Astrocyte of the spinal cord (primary cell): ENCODE results near the gene PCNX3.
"Not testable (repeated sequence)": the region's sequence is repeated elsewhere in the genome, so short reads cannot be mapped to it uniquely, and the experiment has no call there.

Source experiments
- DNase-seq: peaks from one replicate; pipeline ENCODE4 v3.0.0; 2011; ENCODE audit warnings: low read depth, low spot score
- H3K4me3 ChIP-seq: 2 replicates; pipeline ENCODE4 v1.5.1; 2011; ENCODE audit warnings: low read depth, mild to moderate bottlenecking, low read length, moderate library complexity
- CTCF ChIP-seq: IDR thresholded peaks from 2 replicates; pipeline ENCODE4 v1.5.1; 2012; ENCODE audit warnings: low read depth, mild to moderate bottlenecking, low read length, inconsistent platforms
- in situ Hi-C: cut with HindIII; loops from 2 replicates; pipeline ENCODE4 v1.10.0; 2017; ENCODE audit warnings: low sequenced_read_pairs

Gene PCNX3

GRCh38 chr11:65637794-65638419, 22.3 kb downstream of the PCNX3 start, which contains the start of gene SIPA1:
TSS of gene SIPA1 (plus strand) at chr11:65638101. CDS start at chr11:65640922, 2,821 bp downstream.
- peak; percentile 81 for TF ChIP-seq CTCF
- in situ Hi-C loops = no loop called here
- DNase-seq = peak; percentile 96
- H3K4me3 ChIP-seq = peak within 1 kb of the TSS; percentile 72

GRCh38 chr11:65639228-65639597, 23.6 kb downstream of the PCNX3 start:
- DNase-seq, in situ Hi-C loops, H3K4me3 ChIP-seq: not testable (repeated sequence)

- in situ Hi-C loops = no loop called here
- no peak for TF ChIP-seq CTCF
- no peak overlapping the region for H3K4me3 ChIP-seq
- no peak for DNase-seq
These were observed 24.3 kb downstream of the PCNX3 start for GRCh38 chr11:65639623-65640482.

GRCh38 chr11:65640483-65641296, 25.1 kb downstream of the PCNX3 start:
- TF ChIP-seq CTCF = no peak
- in situ Hi-C loops = no loop called here
- no peak overlapping the region for H3K4me3 ChIP-seq
- no peak for DNase-seq

GRCh38 chr11:65641297-65642013, 25.9 kb downstream of the PCNX3 start:
- in situ Hi-C loops = no loop called here
- H3K4me3 ChIP-seq = no peak overlapping the region
- no peak for TF ChIP-seq CTCF
- no peak for DNase-seq

GRCh38 chr11:65642014-65642671, 26.6 kb downstream of the PCNX3 start:
- TF ChIP-seq CTCF = no peak
- DNase-seq = no peak
- in situ Hi-C loops = no loop called here

More at GRCh38 chr11:65642014-65642671, 26.6 kb downstream of the PCNX3 start:
- H3K4me3 ChIP-seq = peak overlapping the region; percentile 18
